Smooth muscle cell (in vitro differentiated cells): Measurements from ENCODE around the gene PCBD1. TPM values are rescaled to one million over a fixed set of nuclear protein-coding genes. Genes with fewer than 3 reads are reported as not detected.

Source experiments
- DNase-seq: peaks from one replicate; lab custom pipeline; 2025; ENCODE audit not compliant: unreplicated experiment; lab: John Stamatoyannopoulos, UW
- H2AFZ ChIP-seq: fragments of 200-600 bp; sonication (generic); 2 replicates; pipeline ENCODE4 v1.6.0; 2016; ENCODE audit warnings: antibody characterized with exemption, low read depth, mild to moderate bottlenecking
- H3F3A ChIP-seq: fragments of 200-600 bp; sonication (generic); 2 replicates; pipeline ENCODE4 v1.6.0; 2017; ENCODE audit warnings: antibody characterized with exemption, low read depth
- H3K27ac ChIP-seq: fragments of 200-600 bp; sonication (generic); 2 replicates; pipeline ENCODE4 v1.5.1; 2016; ENCODE audit warnings: low read depth, mild to moderate bottlenecking
- H3K27me3 ChIP-seq: fragments of 200-600 bp; sonication (generic); 2 replicates; pipeline ENCODE4 v1.6.1; 2016; ENCODE audit warnings: low read depth, mild to moderate bottlenecking
- H3K36me3 ChIP-seq: fragments of 200-600 bp; sonication (generic); 2 replicates; pipeline ENCODE4 v1.5.1; 2016; ENCODE audit warnings: low read depth
- H3K4me1 ChIP-seq: fragments of 200-600 bp; sonication (generic); 2 replicates; pipeline ENCODE4 v1.5.1; 2016; ENCODE audit warnings: low read depth
- H3K4me2 ChIP-seq: fragments of 200-600 bp; sonication (generic); 2 replicates; pipeline ENCODE4 v1.6.0; 2016; ENCODE audit warnings: mild to moderate bottlenecking
- H3K4me3 ChIP-seq: fragments of 200-600 bp; sonication (generic); 2 replicates; pipeline ENCODE4 v1.5.1; 2016; ENCODE audit warnings: mild to moderate bottlenecking
- H3K79me2 ChIP-seq: fragments of 200-600 bp; sonication (generic); 2 replicates; pipeline ENCODE4 v1.6.0; 2016; ENCODE audit warnings: low read depth, mild to moderate bottlenecking
- H3K9ac ChIP-seq: fragments of 200-600 bp; sonication (generic); 2 replicates; pipeline ENCODE4 v1.6.0; 2016; ENCODE audit warnings: low read depth
- H3K9me3 ChIP-seq: fragments of 200-600 bp; sonication (generic); replicated peaks from 2 replicates; pipeline ENCODE4 v1.5.1; 2016; ENCODE audit warnings: low read depth
- H4K20me1 ChIP-seq: fragments of 200-600 bp; sonication (generic); 2 replicates; pipeline ENCODE4 v1.6.0; 2016; ENCODE audit warnings: low read depth
- WGBS: methylation state at CpG from one replicate; pipeline ENCODE4 v1.1.7; 2016; ENCODE audit warnings: low lambda C conversion rate; 5-methylcytosine and 5-hydroxymethylcytosine counted together
- polyA plus RNA-seq: library from polyadenylated mRNA; unstranded; fragments of >200 nt; fragmentation: Nextera tagmentation; extraction: Ambion mirVana; gene quantifications from 2 replicates; pipeline ENCODE4 v1.2.1, GENCODE V29; 2016
- total RNA-seq: library from RNA; depleted of rRNA; stranded (reverse); fragments of >200 nt; gene quantifications from 2 replicates; pipeline ENCODE4 v1.2.3, GENCODE V29; 2014
- TF ChIP-seq, protein P1 (sequence below): fragments of 200-600 bp; sonication (generic); IDR thresholded peaks from 2 replicates; pipeline ENCODE4 v1.5.1; 2017; ENCODE audit warnings: borderline replicate concordance, mild to moderate bottlenecking, antibody characterized with exemption; ENCODE audit not compliant: insufficient read depth, poor library complexity, severe bottlenecking

PCBD1 gene
- total and polyA plus RNA-seq, 2 experiments from 2014 or later: 34.7 TPM

DNA sequence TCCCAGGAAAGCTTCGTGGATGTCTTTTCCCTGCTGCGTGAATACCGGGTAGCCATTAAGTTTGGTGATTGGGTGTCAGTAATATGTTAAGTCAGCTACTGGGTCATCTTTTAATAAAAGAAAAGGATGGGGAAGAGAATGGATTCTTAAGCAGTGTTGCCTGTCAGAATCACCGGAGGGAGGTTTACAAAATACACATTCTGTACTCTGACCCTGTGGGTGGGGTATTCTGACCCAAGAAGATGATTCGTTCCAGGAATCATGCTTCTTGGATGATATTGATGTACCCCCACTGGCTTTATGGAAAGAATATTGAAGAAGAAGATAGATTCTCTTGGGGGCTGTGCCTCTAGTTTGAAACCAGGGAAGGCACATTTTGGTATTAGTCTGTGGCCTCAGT lies 54.3 kb downstream of the PCBD1 start:
- H3K79me2 ChIP-seq: peaks cover 55% of the 10 kb centered on the region
- H4K20me1 ChIP-seq: no peaks in the 10 kb centered on the region
- peaks cover 66% of the 10 kb centered on the region for H3F3A ChIP-seq
- TF ChIP-seq, protein P1, sequence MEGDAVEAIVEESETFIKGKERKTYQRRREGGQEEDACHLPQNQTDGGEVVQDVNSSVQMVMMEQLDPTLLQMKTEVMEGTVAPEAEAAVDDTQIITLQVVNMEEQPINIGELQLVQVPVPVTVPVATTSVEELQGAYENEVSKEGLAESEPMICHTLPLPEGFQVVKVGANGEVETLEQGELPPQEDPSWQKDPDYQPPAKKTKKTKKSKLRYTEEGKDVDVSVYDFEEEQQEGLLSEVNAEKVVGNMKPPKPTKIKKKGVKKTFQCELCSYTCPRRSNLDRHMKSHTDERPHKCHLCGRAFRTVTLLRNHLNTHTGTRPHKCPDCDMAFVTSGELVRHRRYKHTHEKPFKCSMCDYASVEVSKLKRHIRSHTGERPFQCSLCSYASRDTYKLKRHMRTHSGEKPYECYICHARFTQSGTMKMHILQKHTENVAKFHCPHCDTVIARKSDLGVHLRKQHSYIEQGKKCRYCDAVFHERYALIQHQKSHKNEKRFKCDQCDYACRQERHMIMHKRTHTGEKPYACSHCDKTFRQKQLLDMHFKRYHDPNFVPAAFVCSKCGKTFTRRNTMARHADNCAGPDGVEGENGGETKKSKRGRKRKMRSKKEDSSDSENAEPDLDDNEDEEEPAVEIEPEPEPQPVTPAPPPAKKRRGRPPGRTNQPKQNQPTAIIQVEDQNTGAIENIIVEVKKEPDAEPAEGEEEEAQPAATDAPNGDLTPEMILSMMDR: no peak
- no peak overlapping the region for H2AFZ ChIP-seq
- H3K36me3 ChIP-seq: no peaks in the 10 kb centered on the region
- H3K9me3 ChIP-seq: no peaks in the 10 kb centered on the region
- H3K27me3 ChIP-seq: no peaks in the 10 kb centered on the region
- no peak overlapping the region for H3K4me3 ChIP-seq
- WGBS: 56% methylated on average over 5 of the region's 5 CpGs
- peak overlapping the region; percentile 97 for H3K27ac ChIP-seq
- peaks cover 47% of the 10 kb centered on the region for H3K4me1 ChIP-seq
- peak overlapping the region; percentile 74 for H3K9ac ChIP-seq
- peak overlapping the region; percentile 72 for H3K4me2 ChIP-seq
- no peak for DNase-seq

DNA sequence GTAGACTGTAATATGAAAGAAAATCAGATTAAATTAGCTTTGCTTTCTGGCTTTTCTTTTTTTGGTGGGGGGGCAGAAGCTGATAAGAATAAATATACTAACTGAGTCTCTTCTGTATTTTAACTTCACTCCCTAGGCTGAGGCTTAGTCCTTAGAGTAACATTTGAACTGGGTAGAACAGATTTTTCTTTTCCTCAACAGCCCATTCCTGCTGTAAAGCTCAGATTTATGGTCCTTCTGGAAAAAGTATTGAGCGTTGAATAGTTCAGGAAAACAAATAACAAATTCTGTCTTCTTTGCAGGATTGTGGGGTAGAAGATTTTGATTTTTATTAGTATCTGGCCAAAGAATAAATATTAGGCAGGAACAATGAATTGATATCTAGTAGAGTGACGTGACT lies 54.8 kb downstream of the PCBD1 start:
- Histone ChIP-seq H3K27me3 (no peaks in the 10 kb centered on the region), H3K9me3 (no peaks in the 10 kb centered on the region), H3K9ac (peak overlapping the region; percentile 74), H3K4me3 (no peak overlapping the region), H3K27ac (peak overlapping the region; percentile 97), H3K36me3 (no peaks in the 10 kb centered on the region), H4K20me1 (no peaks in the 10 kb centered on the region), H3K4me2 (peak overlapping the region; percentile 72), H3K4me1 (peaks cover 51% of the 10 kb centered on the region), H3K79me2 (peaks cover 55% of the 10 kb centered on the region), H3F3A (peaks cover 70% of the 10 kb centered on the region), H2AFZ (no peak overlapping the region)
- WGBS: 30% methylated on average over 2 of the region's 2 CpGs
- DNase-seq: no peak
- TF ChIP-seq, protein P1: no peak

Other genes starting within 250 kb of the PCBD1 start
- gene ADAMTS14, start 216.1 kb downstream of the PCBD1 start, total RNA-seq: 5.5 and 6.3 TPM in 2 replicates
- 10.1 and 12.0 TPM in 2 replicates for gene ADAMTS14, start 216.1 kb downstream of the PCBD1 start, polyA plus RNA-seq
- not detected in 2 replicates for gene TBATA, start 103.2 kb downstream of the PCBD1 start, total RNA-seq
- gene TBATA, start 103.2 kb downstream of the PCBD1 start, polyA plus RNA-seq: not detected in 2 replicates
- gene SGPL1, start 72.6 kb downstream of the PCBD1 start, total RNA-seq: 41.1 and 52.0 TPM in 2 replicates
- 20.0 and 35.2 TPM in 2 replicates for gene SGPL1, start 72.6 kb downstream of the PCBD1 start, polyA plus RNA-seq